ENCODE results near the gene NUCB1. TPM values are rescaled to one million over a fixed set of nuclear protein-coding genes. Genes with fewer than 3 reads are reported as not detected.
A peak's percentile ranks its signal among the peaks of the same experiment; 100 is the strongest.
"Not testable (repeated sequence)": the region's sequence is repeated elsewhere in the genome, so short reads cannot be mapped to it uniquely, and the experiment has no call there.

Gene NUCB1
- total RNA-seq, 1 donor, result 300 TPM

- Histone ChIP-seq H3K9me3 (ENCODE audit: low read depth, low read length) (no peaks in the 10 kb centered on the region), H3K4me3 (ENCODE audit: insufficient read depth, low read length) (no peak overlapping the region), H3K36me3 (ENCODE audit: insufficient read depth, low read length) (peaks cover 49% of the 10 kb centered on the region), H2AFZ (ENCODE audit: low read length) (no peak overlapping the region), H3K4me2 (ENCODE audit: insufficient read depth, low read length) (no peak overlapping the region), H3K27me3 (ENCODE audit: insufficient read depth, low read length) (no peaks in the 10 kb centered on the region), H3K79me2 (ENCODE audit: insufficient read depth, low read length) (peaks cover 10% of the 10 kb centered on the region), H3K4me1 (ENCODE audit: insufficient read depth, low read length) (no peaks in the 10 kb centered on the region), H3K27ac (ENCODE audit: low read depth, low read length) (no peak overlapping the region), H4K20me1 (ENCODE audit: insufficient read depth, low read length) (peaks cover 5% of the 10 kb centered on the region)
- no peak for TF ChIP-seq CTCF (IDR thresholded peaks at IDR 0.05; ENCODE audit: extremely low read depth, low read depth, low read length)
- no peak for DNase-seq (ENCODE audit: insufficient read length, low spot score, missing footprints)
Measured at GRCh38 chr19:48907671-48908070, 7.6 kb downstream of the NUCB1 start.

GRCh38 chr19:48909424-48910077, 9.4 kb downstream of the NUCB1 start:
- H3K79me2 ChIP-seq (ENCODE audit: insufficient read depth, low read length); DNase-seq (ENCODE audit: insufficient read length, low spot score, missing footprints); H3K4me1 ChIP-seq (ENCODE audit: insufficient read depth, low read length); H3K4me2 ChIP-seq (ENCODE audit: insufficient read depth, low read length); H2AFZ ChIP-seq (ENCODE audit: low read length); H3K9me3 ChIP-seq (ENCODE audit: low read depth, low read length); H3K4me3 ChIP-seq (ENCODE audit: insufficient read depth, low read length); H3K27me3 ChIP-seq (ENCODE audit: insufficient read depth, low read length); H3K27ac ChIP-seq (ENCODE audit: low read depth, low read length); H4K20me1 ChIP-seq (ENCODE audit: insufficient read depth, low read length): not testable (repeated sequence)
- peaks cover 64% of the 10 kb centered on the region for H3K36me3 ChIP-seq (ENCODE audit: insufficient read depth, low read length)

GRCh38 chr19:48910803-48911202, 10.7 kb downstream of the NUCB1 start:
- no peaks in the 10 kb centered on the region for H3K79me2 ChIP-seq (ENCODE audit: insufficient read depth, low read length)
- TF ChIP-seq CTCF (IDR thresholded peaks at IDR 0.05; ENCODE audit: extremely low read depth, low read depth, low read length), result no peak
- no peaks in the 10 kb centered on the region for H4K20me1 ChIP-seq (ENCODE audit: insufficient read depth, low read length)
- H3K4me1 ChIP-seq (ENCODE audit: insufficient read depth, low read length), result no peaks in the 10 kb centered on the region
- H3K27ac ChIP-seq (ENCODE audit: low read depth, low read length), result no peak overlapping the region
- no peak overlapping the region for H3K4me3 ChIP-seq (ENCODE audit: insufficient read depth, low read length)
- H3K9me3 ChIP-seq (ENCODE audit: low read depth, low read length), result no peaks in the 10 kb centered on the region
- H2AFZ ChIP-seq (ENCODE audit: low read length), result no peak overlapping the region
- DNase-seq (ENCODE audit: insufficient read length, low spot score, missing footprints), result no peak
- H3K4me2 ChIP-seq (ENCODE audit: insufficient read depth, low read length), result no peak overlapping the region
- peaks cover 63% of the 10 kb centered on the region for H3K36me3 ChIP-seq (ENCODE audit: insufficient read depth, low read length)
- no peaks in the 10 kb centered on the region for H3K27me3 ChIP-seq (ENCODE audit: insufficient read depth, low read length)

- peaks cover 69% of the 10 kb centered on the region for H3K36me3 ChIP-seq (ENCODE audit: insufficient read depth, low read length)
- no peaks in the 10 kb centered on the region for H3K9me3 ChIP-seq (ENCODE audit: low read depth, low read length)
- no peaks in the 10 kb centered on the region for H4K20me1 ChIP-seq (ENCODE audit: insufficient read depth, low read length)
- H3K4me3 ChIP-seq (ENCODE audit: insufficient read depth, low read length), result no peak overlapping the region
- TF ChIP-seq CTCF (IDR thresholded peaks at IDR 0.05; ENCODE audit: extremely low read depth, low read depth, low read length), result no peak
- no peak overlapping the region for H3K27ac ChIP-seq (ENCODE audit: low read depth, low read length)
- H3K4me2 ChIP-seq (ENCODE audit: insufficient read depth, low read length), result no peak overlapping the region
- H3K27me3 ChIP-seq (ENCODE audit: insufficient read depth, low read length), result no peaks in the 10 kb centered on the region
- no peaks in the 10 kb centered on the region for H3K4me1 ChIP-seq (ENCODE audit: insufficient read depth, low read length)
- H2AFZ ChIP-seq (ENCODE audit: low read length), result no peak overlapping the region
- DNase-seq (ENCODE audit: insufficient read length, low spot score, missing footprints), result peak; percentile 78
- no peaks in the 10 kb centered on the region for H3K79me2 ChIP-seq (ENCODE audit: insufficient read depth, low read length)
Measured at GRCh38 chr19:48913114-48913889, 13.2 kb downstream of the NUCB1 start.

All from osteoblast (primary cell).